GM15510 (cell line): ENCODE data around the gene MARK1.

Source experiments
- POLR2A ChIP-seq: IDR thresholded peaks from 3 replicates; pipeline ENCODE4 v1.6.1; 2011; ENCODE audit warnings: borderline replicate concordance; ENCODE audit not compliant: insufficient read length; ENCODE audit errors: extremely low read depth

MARK1 gene

DNA sequence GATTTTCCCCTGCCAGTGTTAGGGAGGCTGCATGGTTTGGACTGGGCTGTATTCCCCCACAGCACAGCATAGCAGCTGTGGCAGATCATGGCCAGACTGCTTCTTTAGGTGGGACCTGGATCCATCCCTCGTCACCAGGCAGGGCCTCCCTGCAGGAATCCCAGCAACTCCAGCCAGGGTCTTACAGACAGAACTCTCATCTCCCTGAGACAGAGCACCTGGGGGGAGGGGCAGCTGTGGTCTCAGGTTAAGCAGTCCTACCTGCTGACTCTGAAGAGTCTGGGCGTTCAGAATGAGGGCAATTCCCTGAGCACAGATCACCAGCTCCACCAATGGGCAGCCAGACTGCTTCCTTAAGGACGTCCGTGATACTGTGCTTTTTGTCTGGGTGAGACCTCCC lies 114.3 kb downstream of the MARK1 start:
- no peak for TF ChIP-seq POLR2A

DNA sequence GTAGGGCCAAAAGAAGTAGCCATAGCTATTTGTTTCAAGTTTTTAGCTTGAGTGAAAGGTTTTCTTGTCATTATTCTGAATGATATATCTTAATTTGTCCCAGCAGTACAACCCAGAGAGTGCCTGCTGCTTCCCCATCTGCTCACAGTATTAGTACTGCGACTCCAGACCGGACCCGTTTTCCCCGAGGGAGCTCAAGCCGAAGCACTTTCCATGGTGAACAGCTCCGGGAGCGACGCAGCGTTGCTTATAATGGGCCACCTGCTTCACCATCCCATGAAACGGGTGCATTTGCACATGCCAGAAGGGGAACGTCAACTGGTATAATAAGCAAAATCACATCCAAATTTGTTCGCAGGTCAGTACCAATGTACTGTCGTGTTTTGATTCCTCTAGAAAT lies 125.1 kb downstream of the MARK1 start:
- no peak for TF ChIP-seq POLR2A

DNA sequence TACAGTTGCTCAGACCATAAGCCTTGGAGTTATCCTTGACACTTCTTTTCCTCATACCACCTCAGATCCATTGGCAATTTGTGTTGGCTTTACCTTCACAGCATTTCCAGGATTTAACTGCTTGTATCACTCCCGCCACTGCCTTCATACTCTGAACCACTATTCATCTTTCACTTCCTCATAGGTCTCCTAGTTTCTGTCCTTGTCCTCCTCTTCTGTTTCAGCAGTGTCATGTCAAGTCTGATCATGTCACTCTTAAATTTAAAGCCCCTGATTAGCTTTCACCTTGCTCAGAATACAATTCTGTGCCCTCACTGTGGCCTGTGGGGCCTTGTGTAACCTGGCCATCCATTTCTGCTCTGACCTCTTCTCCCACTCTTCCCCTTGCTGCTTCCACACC lies 127.6 kb downstream of the MARK1 start:
- no peak for TF ChIP-seq POLR2A

DNA sequence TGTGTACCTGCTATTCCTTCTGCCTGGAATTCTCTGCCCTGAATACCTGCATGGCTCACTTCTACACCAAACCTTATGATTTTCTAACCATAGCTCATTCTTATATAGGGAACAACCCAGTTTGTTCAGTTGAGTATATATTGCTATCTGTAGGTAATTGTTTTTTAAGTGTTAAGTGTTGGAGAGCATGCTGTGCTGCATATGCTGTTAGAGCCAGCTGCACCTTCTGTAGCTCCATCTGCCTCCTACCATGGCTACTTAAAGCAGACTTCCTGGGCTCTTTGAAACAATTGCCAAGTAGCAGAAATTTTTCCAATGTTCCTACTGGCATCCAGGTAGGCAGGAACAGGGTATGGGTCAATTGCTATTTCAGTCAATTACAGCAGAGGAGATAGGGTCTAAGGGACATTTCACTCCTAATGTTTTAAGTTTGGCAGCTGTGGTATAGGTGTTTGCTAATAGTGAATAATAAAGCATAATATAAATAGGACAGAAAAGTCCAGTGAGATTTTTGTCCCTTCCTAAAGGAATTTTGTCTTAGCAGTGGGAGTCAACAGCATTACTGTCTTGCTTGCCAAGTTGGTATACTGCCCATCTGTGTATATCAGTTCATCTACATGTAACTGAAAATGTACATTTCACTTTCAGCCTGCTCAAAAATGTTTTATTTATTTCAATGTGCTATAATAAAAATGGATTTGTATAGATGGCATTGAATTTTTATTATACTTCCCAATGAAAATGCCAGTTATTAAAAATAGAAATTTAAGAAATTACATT lies 128.2 kb downstream of the MARK1 start:
- TF ChIP-seq POLR2A: no peak

DNA sequence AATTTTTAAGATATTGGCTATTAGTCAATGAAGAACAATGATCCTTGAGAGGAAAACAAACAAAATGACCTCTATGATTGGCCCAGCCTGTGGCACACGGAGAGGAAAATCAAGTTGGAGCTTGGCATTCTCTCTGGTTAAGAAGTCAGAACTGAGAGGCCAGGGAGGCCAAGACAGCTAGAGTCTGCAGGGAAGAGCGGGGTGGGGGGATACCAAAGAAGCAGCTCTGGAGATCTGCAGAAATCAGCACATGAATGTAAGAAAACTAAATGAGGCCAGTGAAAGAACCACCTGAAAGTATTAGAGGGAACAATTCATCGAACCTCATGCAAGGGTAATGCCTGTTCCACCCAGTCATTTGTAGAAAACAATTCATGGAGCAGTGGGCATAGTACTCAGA lies 138.4 kb downstream of the MARK1 start:
- TF ChIP-seq POLR2A: no peak

DNA sequence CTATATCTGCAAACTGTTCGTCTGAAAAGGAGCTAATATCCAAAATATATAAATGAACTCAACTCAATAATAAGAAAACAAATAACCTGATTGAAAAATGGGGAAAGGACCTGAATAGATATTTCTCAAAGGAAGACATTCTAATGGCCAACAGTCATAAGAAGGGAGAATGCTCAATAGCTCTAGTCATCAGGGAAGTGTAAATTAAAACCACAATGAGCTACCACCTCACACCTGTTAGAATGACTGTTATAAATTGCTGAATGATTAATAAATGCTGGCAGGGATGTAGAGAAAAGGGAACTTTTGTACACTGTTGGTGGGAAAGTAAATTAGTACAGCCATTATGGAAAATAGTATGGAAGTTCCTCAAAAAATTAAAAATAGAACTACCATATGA lies 141.1 kb downstream of the MARK1 start:
- TF ChIP-seq POLR2A: no peak

DNA sequence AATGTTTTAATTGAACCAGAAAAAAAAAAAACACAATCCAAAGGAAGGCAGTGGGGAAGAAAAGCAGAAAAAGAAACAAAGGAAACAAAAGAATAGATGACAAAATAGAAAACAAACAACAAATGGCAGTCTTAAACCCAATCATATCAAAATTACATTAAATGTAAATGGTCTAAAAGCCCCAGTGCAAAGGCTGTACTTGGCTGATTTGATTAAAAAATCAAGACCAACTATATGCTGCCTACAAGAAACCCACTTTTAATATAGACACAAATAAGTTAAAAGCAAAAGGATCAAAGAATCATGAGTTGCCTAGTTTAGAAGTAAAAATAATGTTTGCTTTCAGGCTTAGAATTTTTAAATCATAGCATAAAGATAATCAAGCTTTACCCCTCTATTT lies 142.4 kb downstream of the MARK1 start:
- no peak for TF ChIP-seq POLR2A

DNA sequence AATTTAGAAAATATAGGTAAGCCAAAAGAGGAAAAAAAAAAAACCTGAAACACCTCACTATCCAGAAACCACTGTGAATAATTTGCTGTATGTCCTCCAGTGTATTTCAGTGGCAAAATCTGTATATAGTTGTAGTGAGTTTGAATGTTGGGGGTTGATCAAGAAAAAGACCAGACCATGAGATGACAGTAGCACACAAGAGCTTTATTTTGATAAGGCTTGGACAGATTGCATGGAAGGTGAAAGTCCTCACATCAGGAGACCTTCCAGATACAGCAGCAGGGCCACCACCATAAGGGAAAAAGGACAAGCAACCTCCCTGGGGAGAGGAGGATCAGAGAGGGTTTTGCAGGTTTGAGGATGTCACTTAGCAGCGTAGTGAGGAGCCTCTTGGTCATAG lies 146.0 kb downstream of the MARK1 start:
- no peak for TF ChIP-seq POLR2A

DNA sequence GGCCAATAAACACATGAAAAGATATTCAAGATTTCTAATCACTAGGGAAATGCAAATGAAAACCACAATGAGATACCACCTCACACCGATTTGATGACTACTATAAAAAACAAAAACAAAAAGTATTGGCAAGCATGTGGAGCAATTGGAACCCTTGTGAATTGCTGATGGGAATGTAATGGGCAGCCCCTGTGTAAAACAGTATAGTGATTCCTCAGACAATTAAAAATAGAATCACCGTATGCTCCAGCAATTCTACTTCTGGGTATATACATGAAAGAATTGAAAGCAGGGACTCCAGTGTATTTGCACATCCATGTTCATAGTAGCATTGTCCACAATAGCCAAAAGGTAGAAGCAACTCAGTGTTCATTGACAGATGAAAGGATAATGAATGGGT lies 149.3 kb downstream of the MARK1 start:
- no peak for TF ChIP-seq POLR2A

DNA sequence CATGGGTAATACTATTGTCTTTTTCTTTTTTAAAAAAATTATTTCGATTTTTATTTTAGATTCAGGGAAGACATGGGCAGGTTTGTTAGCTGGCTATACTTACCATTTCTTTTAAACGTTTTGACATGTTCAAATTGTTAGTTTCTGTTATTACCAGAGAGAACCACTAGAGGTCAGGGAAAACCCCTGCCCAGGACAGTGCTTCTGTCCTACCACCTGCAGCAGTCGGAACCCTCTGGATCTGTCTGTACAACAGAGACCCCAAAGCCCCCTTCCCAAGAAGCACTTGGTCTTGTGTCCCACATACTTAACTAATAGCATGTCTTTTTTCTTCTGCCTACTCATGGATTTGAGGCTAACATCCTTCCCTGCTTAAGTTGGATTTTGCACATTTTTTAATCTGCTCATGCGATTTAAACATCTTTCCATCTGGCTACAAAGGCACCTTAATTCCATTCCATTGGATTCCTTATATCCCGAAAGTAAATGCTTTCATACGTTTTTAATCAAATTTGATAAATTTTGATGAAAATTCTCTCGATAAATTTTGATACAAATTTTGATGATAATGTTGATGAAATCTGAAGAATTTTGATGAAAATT lies 152.2 kb downstream of the MARK1 start:
- no peak for TF ChIP-seq POLR2A

DNA sequence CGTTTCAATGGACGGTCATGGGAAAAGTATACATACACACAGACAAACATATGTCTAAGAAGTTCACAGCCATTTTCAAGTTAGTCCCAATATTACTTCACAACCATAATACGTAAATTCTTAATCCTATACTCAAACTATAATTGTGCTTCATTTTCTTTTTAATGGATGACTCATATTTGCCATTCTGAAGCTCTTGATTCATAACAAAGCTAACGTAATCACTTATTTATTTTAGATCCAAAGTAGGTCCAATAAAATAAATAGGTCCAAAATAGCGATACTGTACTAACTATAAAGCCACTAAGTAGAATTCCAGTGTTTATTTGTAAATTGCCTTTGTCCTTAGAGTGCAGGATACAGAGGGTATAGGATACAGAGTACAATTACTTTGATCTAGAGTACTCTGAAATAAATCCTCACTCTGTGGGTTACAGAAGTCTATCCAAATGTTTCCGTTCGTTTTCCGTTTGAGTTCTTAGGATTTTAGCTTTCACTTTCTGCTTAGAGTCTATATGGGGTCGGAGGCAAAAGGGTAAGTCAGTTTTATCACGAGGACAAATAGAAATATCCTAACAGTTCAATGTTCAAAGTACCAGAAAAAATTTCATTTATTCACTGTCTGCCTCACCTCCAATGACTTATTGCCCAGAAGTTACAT lies 153.4 kb downstream of the MARK1 start:
- no peak for TF ChIP-seq POLR2A

DNA sequence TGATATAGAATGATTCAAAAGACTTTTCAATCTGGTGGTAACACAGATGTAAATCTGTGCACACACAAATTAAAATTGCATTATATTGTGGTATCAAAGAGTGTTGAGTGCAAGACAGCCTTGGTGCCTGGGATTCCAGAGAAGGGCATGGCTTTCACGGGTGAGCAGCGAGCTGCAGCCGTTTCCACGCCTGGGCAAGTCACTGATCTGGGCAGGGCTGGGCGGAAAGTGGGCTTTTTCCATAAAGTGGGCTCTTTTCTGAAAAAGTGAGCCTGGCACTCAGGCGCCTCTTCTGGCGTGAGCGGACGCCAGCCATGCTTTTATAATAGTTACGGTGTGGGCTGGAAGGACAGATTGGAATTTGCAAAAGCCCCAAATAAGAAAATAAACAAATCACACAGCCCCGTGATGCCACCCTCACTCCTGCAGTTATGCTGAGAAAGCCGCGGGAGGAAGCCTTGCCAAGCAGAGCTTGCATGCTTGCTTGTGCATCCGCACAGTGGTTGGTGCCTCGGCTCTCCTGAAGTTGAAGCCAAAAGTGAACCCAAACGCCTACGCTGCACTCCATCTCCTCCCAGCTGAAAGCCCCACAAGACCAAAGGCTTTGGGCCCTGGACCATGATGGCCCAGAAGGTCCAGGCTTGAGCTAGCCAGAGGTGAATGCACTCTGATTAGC lies 155.1 kb downstream of the MARK1 start:
- TF ChIP-seq POLR2A: no peak

DNA sequence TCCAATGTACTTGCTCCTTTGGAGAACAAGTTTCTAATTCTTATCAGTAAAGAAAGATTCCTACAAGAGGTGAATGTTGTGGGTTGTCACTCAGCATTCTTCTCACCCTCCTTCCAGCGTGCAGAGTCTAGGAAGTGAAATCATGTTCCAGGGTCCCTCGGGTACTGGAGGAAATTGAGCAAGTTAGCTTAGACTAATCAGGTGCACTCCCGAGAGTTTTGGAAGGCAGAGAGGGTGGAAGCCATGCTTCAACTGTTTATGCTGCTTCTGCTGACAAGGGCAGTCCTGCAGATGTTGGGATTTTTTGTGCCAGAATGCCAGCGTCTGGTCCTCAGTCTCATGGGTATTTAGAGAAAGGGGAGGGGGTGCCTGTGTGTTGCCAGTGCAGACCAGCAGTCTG lies 157.0 kb downstream of the MARK1 start:
- TF ChIP-seq POLR2A: no peak

DNA sequence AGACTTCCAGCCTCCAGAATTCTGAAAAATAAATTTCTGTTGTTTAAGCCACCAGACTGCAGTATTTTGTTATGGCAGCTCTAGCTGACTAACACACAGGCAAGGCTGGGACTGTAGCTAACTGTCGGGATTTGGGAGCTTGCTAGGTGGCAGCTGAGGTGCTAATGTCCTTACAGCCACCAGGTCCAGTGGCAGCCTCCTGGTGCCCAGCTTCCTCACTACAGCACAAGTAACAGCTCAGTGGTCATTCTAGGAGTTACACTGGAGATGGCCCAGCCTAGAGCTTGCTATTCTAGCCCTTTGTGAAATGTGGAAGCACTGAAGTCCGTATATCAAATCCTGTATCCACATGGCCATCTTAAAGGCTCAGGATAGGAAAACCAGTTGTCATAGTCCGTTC lies 157.9 kb downstream of the MARK1 start:
- no peak for TF ChIP-seq POLR2A

DNA sequence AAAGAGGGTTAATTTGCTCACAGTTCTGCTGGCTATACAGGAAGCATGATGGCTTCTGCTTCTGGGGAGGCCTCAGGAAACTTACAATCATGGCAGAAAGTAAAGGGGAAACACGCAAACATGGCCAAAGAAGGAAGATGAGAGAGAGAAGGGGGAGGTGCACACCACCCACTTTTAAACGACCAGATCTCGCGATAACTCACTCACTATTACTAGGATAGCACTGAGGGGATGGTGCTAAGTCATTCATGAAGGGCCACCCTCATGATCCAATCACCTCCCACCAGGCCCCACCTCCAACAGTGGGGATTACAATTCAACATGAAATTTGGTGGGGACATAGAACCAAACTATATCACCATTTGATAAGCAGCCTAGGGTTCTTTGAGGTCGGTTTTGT lies 159.9 kb downstream of the MARK1 start:
- TF ChIP-seq POLR2A: no peak

DNA sequence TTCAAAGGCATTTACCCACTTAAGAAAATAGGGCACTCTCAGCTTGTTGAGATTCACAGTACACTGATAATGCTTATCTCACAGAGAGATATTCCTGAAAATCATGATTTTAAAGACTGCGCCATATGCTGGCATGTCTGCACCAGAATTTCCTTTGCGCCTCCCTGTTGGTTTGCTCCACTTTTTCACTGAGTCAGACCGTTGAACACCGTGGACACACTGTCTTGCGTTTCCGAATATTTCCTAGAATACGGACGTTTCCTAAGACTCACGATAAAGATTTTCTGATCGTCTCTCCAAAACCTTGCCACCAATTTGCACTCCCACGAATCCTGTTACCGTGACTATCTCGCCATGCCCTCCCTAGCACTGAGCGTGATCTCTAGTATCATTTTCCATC lies 161.7 kb downstream of the MARK1 start:
- no peak for TF ChIP-seq POLR2A
